NB4 (cell line): ENCODE data around the gene COL17A1.

Experiments
- DNase-seq: peaks from one replicate; pipeline ENCODE4 v3.0.0; 2010; ENCODE audit warnings: low read depth
- H3K4me3 ChIP-seq: one replicate; pipeline ENCODE4 v1.5.1; 2011; ENCODE audit warnings: mild to moderate bottlenecking, low read depth, low read length, moderate library complexity
- MYC ChIP-seq: IDR thresholded peaks from 2 replicates; pipeline ENCODE4 v1.6.1; 2011; ENCODE audit warnings: low read depth, low read length
- POLR2A ChIP-seq: IDR thresholded peaks from 2 replicates; pipeline ENCODE4 v1.6.1; 2011; ENCODE audit warnings: mild to moderate bottlenecking; ENCODE audit not compliant: insufficient read length; ENCODE audit errors: extremely low read depth
- TF ChIP-seq, protein P1 (sequence below): IDR thresholded peaks from one replicate; pipeline ENCODE4 v1.5.1; 2012; ENCODE audit warnings: low read depth, low read length
- TF ChIP-seq, protein P2 (sequence below): IDR thresholded peaks from 2 replicates; pipeline ENCODE4 v1.6.1; 2011; ENCODE audit warnings: low read depth, low read length

Gene COL17A1

GRCh38 chr10:104056619-104057273, 28.9 kb downstream of the COL17A1 start:
- DNase-seq = no peak
- no peak overlapping the region for H3K4me3 ChIP-seq
- TF ChIP-seq, protein P1, sequence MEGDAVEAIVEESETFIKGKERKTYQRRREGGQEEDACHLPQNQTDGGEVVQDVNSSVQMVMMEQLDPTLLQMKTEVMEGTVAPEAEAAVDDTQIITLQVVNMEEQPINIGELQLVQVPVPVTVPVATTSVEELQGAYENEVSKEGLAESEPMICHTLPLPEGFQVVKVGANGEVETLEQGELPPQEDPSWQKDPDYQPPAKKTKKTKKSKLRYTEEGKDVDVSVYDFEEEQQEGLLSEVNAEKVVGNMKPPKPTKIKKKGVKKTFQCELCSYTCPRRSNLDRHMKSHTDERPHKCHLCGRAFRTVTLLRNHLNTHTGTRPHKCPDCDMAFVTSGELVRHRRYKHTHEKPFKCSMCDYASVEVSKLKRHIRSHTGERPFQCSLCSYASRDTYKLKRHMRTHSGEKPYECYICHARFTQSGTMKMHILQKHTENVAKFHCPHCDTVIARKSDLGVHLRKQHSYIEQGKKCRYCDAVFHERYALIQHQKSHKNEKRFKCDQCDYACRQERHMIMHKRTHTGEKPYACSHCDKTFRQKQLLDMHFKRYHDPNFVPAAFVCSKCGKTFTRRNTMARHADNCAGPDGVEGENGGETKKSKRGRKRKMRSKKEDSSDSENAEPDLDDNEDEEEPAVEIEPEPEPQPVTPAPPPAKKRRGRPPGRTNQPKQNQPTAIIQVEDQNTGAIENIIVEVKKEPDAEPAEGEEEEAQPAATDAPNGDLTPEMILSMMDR = no peak
- TF ChIP-seq MYC (no peak), POLR2A (no peak)
- TF ChIP-seq, protein P2, sequence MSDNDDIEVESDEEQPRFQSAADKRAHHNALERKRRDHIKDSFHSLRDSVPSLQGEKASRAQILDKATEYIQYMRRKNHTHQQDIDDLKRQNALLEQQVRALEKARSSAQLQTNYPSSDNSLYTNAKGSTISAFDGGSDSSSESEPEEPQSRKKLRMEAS = no peak

DNA sequence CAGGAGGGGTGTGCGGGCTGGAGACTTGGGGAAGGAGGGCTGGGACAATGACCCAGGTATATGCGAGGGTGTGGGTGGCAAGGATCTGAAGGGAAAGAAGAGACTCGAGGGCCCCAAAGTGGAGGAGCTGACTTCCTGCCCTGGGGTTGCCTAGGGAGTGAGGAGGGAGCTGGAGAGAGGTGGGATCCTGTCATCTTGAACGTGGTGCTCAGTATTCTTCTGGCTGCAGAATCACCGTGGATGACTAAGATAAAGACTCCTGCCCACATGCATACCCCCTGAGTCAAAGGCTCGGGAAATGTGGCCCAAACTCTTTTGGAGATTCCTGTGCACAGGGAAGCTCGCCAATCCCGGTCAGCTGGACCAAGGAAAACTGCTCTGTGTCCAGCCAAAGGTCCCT, 31.2 kb downstream of the COL17A1 start:
- TF ChIP-seq, protein P1 = no peak
- TF ChIP-seq, protein P2 = no peak
- DNase-seq = no peak

GRCh38 chr10:104053201-104053600, 32.5 kb downstream of the COL17A1 start:
- TF ChIP-seq, protein P2 = no peak
- TF ChIP-seq MYC = no peak
- TF ChIP-seq, protein P1 = no peak
- TF ChIP-seq POLR2A = no peak
- DNase-seq = no peak
- no peak overlapping the region for H3K4me3 ChIP-seq

More for the DNA sequence above, 31.2 kb downstream of the COL17A1 start:
- H3K4me3 ChIP-seq = no peak overlapping the region

DNA sequence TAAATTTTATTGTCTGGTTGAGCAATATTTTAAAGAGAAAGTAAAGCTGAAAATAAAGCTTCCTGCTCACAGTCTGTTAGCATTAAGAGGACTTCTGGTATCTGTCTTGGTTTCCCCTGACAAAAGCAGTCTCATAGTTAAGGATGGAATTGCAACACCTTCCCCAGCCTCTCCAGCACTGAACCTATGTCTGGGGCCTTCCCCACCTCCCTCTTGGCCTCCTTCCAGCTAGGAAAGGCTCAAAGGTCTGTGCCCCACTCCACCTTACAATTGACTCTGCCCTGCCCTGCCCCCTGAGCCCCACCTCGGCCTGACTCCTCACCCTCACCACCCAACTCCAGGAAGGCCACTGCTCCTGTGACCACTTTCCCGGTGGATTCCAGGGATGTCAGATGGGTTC, 33.2 kb downstream of the COL17A1 start:
- no peak overlapping the region for H3K4me3 ChIP-seq
- TF ChIP-seq, protein P2 = no peak
- TF ChIP-seq POLR2A = no peak
- no peak for TF ChIP-seq MYC
- TF ChIP-seq, protein P1 = no peak
- DNase-seq = no peak

GRCh38 chr10:104049504-104050250, 36.0 kb downstream of the COL17A1 start:
- no peak overlapping the region for H3K4me3 ChIP-seq
- DNase-seq = no peak
- TF ChIP-seq POLR2A = no peak
- TF ChIP-seq, protein P1 = no peak
- TF ChIP-seq, protein P2 = no peak
